Activated CD8-positive, alpha-beta memory T cell treated with anti-CD3 and anti-CD28 coated beads, Interleukin-2, amount 50 U/mL, for 24 hours (primary cell): Measurements from ENCODE around the gene SH2D4B.

Experiments used
- DNase-seq: peaks from one replicate; pipeline ENCODE4 v3.0.0-alpha.2; 2020; ENCODE audit errors: extremely low read depth

SH2D4B gene

GRCh38 chr10:80504158-80504811, 33.4 kb upstream of the SH2D4B start:
- no peak for DNase-seq

- DNase-seq = no peak
Measured at GRCh38 chr10:80504897-80505465, 32.7 kb upstream of the SH2D4B start.

GRCh38 chr10:80506189-80506575, 31.5 kb upstream of the SH2D4B start:
- DNase-seq = no peak

GRCh38 chr10:80506836-80507487, 30.7 kb upstream of the SH2D4B start:
- DNase-seq = no peak

DNA sequence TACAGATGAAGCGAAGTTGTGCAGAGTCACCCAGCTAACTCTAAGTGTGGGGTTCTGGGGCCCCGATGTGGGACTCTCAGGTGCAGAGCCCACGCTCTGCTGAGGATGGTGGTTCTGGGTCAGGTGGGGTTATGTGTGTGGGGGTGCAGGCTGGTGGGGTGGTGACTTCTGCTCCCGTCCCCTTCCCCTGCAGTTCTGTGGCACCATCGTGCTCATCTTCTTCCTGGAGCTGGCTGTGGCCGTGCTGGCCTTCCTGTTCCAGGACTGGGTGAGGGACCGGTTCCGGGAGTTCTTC, 28.6 kb upstream of the SH2D4B start:
- DNase-seq = no peak

GRCh38 chr10:80509403-80510161, 28.1 kb upstream of the SH2D4B start:
- no peak for DNase-seq

- DNase-seq = no peak
Measured at GRCh38 chr10:80512031-80512526, 25.6 kb upstream of the SH2D4B start.

- DNase-seq = no peak
Measured at GRCh38 chr10:80513106-80513505, 24.6 kb upstream of the SH2D4B start.

- no peak for DNase-seq
Measured at GRCh38 chr10:80515511-80515910, 22.2 kb upstream of the SH2D4B start.

- DNase-seq = no peak
Measured at GRCh38 chr10:80515941-80516340, 21.8 kb upstream of the SH2D4B start.

DNA sequence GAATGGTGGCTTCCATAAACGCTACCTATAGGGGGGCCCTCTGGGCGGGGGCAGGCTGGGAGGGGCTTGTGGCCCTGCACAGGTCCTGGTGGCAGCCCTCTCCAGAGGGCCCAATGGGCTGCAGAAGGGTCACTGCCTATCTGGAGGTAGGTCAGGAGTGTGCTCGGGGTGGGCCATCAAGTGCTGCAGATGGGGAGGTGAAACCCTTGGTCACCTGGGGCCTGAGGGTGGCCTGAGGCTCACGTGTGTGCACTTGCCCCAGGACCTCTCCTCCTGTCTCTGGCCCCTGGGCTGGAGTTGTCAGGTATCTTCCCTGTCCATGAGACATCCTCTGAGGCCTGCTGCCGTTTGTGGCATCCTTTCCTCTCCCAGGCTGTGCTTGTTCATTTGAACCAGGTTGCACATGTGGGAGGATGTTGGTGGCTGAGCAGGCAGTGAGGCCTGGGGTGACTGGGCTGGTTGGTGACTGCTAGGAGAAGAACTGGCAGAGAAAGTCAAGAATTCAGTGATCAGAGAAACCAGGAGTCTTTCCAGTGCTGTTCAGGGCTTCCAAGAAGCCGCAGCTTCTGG, 21.1 kb upstream of the SH2D4B start:
- no peak for DNase-seq

DNA sequence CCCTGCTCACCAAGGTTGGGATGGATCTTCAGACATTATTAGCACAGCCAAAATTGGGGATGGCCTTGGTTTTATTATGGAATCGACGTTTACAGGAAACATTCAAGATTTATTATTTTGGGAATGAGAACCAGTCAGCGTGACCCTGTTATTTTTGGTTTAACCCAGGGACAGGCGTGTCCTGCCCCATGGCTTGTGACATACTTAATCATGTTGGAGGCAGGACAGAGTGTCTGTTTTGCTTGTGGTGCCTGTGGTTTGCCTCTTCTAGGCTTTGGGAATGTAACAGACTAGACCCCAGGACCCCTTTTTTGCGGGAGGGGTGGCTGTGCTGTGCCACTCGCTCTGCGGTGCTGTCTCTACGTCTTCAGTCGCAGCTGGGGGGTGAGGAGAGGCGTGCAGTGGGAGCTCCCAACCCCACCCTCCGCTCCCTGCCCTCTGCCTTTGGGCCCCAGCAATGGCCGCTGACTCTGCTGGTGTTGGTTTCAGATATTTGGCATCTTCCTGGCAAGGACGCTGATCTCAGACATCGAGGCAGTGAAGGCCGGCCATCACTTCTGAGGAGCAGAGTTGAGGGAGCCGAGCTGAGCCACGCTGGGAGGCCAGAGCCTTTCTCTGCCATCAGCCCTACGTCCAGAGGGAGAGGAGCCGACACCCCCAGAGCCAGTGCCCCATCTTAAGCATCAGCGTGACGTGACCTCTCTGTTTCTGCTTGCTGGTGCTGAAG, 20.1 kb upstream of the SH2D4B start:
- DNase-seq = no peak

- no peak for DNase-seq
Measured at GRCh38 chr10:80518143-80518806, 19.4 kb upstream of the SH2D4B start.

GRCh38 chr10:80518807-80519360, 18.8 kb upstream of the SH2D4B start:
- no peak for DNase-seq

- no peak for DNase-seq
Measured at GRCh38 chr10:80519936-80520650, 17.6 kb upstream of the SH2D4B start.

DNA sequence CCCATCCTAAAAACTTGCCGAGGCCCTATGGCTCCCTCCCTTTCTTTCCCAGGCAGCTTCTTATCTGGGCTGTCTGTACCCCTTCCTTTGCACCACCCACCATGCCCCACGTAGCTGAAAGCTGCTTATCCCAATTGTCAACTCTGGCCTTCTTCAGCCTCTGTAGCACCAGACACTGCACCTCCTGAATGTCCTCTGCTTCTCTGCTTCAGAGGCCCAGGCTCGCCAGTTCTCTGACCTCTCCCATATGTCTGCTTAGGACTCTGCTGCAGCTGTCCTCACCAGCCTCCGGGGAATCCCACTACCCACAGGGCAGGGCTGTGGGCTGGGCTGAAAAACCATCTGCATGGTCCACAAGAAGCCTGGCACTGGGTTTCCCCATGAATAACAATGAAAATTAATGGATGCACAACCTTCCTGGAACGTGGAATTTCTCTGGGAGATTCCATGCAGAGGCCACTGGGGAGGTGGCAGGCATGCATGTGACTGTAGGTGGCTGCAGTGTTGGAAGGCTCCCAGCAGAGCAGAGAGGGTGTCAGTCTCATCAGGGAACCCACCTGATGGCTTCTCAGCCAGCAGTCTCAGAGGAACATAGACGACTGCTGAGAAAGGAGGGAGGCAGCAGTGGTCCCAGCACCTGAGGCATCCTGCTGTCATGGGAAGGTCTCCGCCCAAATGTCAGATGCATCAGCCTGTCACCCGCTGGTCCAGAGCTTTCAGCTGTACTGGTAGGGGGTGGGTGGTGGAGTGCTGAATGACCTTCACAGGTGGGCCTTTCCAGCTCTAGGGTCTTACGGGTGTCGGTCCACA, 16.8 kb upstream of the SH2D4B start:
- no peak for DNase-seq

DNA sequence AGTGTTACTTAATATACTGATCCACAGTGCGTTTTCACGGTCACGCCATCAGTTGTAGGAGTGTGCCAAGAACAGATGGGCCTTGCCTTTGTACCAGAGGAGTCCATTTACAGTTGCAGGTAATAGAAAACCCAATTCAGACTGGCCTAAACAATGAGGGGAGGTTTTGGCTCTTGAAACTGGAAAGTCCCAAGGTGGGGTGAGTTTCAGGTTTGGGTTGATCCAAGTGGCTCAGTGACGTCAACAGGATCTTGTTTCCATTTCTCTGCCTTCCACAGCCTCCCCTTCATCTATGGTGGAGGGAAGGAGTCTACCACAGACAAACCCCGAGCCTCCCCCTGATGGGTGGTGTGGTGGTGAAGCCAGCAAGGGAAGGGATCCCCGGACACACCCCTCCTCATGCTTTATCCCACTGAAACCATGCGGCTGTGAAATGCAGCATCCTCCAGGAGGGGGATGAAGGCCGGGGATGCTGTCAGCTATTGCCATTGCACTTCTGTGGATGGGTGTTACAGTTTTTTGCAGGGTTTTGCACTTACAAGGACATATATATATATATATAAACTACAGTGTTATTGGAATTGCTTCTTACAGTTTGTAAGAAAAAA, 14.8 kb upstream of the SH2D4B start:
- no peak for DNase-seq

DNA sequence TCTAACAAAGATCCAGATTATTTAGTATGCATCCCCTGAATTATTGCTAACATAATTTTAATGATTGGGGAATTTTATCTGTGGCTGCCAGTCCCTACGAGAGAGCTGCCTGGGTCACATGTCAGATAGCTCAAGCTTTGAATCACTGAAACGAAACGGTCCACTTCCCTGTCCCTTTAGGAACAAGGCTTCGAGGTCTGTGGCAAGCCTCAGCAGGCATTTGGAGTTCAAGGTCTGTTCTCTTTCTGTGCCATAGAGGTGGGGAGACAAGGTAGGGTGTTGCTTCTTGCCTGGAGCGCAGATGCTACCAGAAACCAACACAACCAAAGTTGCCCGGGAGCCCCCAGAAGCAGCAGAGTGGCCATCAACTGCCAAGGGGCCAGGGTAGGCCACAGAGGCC, 13.9 kb upstream of the SH2D4B start:
- no peak for DNase-seq
